ENCODE data around the gene GLI1.
"Not testable (repeated sequence)": the region's sequence is repeated elsewhere in the genome, so short reads cannot be mapped to it uniquely, and the experiment has no call there.

GLI1 gene

DNA sequence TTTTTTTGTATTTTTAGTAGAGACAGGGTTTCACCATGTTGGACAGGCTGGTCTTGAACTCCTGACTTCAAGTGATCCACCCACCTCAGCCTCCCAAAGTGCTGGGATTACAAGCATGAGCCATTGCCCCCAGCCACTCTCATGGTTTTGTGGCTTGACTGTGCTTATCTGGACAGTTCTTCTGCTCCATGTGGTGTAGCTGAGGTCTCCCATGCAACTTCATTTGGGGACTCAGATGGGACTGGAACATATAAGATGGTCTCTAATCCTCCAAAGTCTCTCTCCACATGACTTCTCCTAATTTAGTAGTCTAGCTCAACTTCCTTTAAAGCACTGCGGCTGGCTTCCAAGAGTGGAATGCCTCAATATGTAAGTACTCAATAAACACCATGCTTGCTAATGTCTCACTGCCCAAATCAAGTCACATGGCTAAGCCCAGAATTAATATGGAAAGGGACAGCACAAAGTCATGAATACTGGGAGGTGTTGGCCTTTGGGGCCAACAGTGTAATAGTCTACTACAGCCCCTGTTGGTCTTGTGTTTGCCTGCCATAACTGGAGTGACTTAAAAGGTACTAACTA lies 17.6 kb upstream of the GLI1 start:
- DNase-seq (ENCODE audit: low spot score) = no peak

DNA sequence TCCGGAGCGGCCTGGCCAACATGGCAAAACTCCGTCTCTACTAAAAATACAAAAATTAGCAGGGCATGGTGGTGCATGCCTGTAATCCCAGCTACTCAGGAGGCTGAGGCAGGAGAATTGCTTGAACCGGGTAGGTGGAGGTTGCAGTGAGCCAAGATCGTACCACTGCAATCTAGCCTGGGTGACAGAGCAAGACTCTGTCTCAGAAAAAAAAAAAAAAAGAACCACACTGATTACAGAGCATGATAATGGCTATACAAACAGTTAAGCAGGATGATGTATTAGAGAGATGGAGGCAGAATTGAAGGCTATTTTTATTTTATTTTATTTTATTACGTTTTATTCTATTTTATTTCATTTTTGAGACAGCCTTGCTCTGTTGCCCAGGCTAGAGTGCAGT lies 15.2 kb upstream of the GLI1 start:
- DNase-seq (ENCODE audit: low spot score) = not testable (repeated sequence)

DNA sequence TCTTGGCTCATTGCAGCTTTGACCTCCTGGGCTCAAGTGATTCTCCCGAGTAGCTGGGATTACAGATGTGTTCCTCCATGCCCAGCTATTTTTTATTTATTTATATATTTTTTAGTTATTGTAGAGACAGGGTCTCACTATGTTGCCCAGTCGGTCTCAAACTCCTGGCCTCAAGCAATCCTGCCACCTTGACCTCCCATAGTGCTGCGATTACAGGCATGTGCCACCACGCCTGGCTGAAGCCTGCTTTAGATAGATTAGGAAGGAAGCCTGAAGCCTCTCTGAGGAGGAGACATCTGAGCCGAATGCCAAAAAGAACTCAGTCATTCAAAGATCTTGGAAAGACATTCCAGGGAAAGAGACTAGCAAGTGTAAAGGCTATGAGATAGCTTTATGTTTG lies 14.8 kb upstream of the GLI1 start:
- DNase-seq (ENCODE audit: low spot score) = no peak

DNA sequence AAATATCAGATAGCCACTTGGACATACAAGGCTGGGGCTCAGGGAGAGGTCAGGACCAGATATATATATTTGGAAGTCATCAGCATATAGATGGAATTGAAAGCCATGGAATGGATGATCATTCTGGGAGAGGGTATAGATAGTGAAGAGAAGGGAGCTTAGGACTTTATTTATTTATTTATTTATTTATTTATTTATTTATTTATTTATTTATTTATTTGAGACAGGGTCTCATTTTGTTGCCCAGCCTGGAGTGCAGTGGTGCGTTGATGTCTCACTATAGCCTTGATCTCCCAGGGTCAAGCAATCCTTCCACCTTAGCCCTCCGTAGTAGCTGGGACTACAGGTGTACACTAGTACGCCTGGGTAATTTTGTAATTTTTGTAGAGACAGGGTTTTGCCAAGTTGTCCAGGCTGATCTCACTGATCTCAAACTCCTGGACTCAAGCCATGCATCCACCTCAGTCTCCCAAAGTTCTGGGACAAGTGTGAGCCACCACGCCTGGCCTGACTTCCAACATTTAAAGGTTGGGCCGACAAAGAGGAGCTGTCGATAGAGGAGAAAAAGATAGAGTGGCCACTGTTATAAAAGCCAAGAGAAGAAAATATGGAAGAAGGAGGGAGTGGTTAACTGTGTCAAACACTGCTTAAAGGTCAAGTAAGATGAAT lies 13.2 kb upstream of the GLI1 start:
- no peak for DNase-seq (ENCODE audit: low spot score)

DNA sequence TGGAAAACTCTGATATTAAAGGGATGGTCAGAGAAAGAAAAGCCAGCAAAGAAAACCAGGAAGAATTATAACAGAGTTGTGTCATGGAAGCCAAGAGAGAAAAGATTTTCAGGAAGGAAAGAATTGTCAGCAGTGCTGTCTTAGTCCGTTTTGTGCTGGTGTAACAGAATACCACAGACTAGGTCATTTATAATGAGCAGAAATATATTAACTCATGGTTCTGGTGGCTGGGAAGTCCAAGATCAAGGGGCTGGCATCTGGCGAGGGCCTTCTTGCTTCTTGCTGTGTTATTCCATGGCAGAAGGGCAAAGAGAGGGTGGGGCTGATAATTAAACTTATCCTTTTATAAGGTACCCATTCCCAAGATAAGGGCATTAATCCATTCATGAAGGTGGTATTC lies 10.9 kb upstream of the GLI1 start:
- DNase-seq (ENCODE audit: low spot score) = no peak

DNA sequence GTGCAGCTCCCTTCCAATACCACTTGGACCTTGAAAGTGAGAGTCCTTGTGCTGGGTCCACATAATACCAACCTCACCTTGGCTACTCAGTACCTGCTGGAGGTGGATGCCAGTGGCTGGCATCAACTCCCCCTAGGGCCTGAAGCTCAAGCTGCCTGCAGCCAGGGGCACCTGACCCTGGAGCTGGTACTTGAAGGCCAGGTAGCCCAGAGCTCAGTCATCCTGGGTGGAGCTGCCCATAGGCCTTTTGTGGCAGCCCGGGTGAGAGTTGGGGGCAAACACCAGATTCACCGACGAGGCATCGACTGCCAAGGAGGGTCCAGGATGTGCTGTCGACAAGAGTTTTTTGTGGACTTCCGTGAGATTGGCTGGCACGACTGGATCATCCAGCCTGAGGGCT lies 10.2 kb upstream of the GLI1 start:
- no peak for DNase-seq (ENCODE audit: low spot score)

DNA sequence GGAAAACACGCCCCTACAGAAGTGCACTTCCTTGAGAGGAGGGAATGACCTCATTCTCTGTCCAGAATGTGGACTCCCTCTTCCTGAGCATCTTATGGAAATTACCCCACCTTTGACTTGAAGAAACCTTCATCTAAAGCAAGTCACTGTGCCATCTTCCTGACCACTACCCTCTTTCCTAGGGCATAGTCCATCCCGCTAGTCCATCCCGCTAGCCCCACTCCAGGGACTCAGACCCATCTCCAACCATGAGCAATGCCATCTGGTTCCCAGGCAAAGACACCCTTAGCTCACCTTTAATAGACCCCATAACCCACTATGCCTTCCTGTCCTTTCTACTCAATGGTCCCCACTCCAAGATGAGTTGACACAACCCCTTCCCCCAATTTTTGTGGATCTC lies 9.5 kb upstream of the GLI1 start:
- no peak for DNase-seq (ENCODE audit: low spot score)

DNA sequence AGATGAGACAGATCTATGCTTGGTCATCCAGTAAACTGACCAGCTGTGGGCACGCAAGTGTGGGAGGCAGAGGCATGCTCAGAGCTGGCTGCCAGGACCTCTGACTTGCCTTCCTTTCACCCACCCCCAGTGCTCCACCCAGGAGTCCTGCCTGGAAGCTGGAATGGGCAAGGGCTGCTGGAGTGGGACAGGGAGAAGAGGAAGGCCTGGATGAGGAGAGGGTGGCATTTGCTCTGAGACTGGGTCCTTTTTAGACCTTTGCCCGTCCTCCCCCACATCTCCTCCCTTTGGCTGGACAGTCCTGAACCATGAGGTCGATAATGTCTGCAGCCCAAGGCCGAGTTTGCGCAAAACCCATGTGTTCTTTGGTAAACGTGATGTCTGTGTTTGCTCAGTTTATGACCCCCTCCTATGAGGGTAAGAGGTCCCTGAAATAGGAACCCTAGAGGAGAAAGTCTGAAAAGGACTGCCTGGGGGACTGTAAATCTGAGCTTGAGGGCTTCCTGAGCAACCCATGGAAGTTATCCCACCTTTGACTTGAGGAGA lies 8.3 kb upstream of the GLI1 start:
- no peak for DNase-seq (ENCODE audit: low spot score)

DNA sequence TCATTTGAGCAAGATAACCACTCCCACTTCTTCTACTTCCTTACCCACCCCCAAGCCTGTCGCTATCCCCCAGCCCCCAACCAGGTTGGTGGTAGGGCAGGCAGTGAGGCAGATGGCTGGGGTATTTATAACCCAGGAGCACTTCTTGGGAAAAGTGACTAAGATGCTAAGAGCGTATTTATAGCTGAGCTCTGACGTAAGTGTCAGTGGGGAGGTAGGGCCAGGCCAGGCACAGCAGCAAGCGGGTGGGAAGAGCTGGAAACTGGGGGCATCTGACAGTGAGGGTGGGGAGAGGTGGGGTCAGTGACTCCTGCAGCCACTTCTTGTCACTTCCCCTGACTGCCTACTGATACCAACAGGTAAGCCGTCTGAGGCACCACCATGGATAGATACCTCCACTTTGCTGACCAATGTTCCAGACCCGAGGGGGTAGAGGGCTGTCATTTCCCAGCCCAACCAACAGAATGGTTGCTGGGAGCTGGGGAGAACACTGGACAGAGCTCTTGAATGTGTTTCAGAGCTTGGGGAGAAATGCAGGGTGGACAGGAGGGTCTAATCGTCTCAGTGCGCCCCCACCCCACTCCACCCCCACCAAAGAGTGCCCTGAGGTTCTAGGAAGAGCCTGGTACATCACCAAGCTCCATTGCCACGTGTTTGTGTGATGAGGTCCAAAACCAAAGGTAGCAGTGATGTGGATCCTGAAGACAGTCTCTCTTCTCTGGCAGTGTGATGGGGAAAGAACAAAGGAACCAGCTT lies 7.2 kb upstream of the GLI1 start:
- peak; percentile 71 for DNase-seq (ENCODE audit: low spot score)

DNA sequence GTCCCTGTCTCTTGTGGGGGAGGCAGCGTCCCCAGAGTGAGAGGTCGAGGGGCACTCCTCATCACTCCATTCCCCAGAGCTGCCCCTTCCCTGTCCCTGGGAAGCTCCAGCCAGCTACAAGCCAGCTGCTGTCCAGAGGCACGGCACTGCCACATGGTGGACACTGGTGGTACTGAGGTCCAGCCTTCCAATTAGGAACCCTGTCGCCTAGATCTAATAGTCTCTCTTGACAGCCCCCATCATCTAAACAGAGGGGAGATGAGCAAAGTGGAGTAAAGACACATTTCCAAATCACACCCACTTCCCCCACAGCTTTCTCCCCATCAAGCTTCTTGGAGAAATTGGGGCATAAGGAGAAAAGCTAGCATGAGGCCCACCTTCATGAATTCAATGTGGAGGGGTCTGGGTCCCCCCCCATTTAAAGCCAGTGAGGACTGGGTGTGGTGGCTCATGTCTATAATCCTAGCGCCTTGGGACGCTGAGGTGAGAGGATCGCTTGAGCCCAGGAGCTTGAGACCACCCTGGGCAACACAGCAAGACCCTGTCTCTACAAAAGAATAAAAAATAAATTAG lies 6.6 kb upstream of the GLI1 start:
- DNase-seq (ENCODE audit: low spot score) = peak; percentile 72

DNA sequence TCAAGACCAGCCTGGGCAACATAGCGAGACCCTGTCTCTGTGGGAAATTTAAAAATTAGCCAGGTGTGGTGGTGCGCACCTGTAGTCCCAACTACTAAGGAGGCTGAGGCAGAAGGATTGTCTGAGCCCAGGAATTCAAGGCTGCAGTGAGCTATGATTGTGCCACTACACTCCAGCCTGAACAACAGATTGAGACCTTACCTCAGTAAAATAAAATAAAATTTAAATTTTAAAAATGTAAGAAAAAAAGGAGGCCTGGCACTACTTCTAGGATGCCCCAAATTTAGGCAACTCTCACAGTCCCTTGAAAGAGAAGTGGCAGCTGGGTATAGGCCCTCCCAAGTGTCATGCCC lies 5.4 kb upstream of the GLI1 start:
- no peak for DNase-seq (ENCODE audit: low spot score)

DNA sequence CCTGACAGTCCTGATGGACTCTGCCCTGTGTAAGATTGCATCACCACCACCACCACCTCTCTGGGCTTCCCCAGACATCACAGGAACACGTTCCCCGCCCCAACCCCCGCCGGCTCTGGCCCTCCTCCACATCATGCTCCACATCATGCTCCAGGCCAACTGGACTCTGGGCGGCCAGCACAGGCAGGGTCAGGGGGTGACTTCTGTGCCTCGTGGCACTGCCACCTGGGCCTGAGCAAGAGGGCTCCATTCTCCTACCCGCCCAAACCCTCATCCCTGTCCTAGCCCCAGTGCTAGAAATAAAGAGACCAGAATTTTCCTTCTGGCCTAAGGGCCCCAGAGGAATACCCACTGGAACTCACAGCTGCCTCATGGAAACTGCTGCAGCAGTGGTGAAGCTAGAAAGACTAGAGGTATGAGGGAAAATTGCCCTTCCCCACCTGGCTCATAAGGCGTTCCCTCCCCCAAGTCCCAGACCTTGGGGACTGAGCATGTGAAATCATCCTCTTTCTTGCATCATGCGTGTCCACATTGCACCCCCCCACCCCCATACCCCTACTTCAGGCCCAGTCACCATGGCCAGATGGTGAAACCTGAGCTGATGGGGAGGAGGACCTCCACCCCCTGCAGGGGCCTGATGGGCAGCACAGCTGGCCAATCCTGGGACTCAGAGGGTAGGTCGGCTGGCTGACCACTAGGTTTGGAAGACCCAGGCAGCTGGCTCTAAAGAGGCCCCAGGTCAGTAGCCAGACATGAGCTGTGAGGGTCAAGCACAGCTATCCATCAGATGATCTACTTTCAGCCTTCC lies 4.8 kb upstream of the GLI1 start, which contains the start of gene INHBE:
Gene INHBE (plus strand): TSS at position 742 of the 808 bp plus-strand sequence. CDS start 230 bp downstream, outside the sequence.
- peak; percentile 67 for DNase-seq (ENCODE audit: low spot score)

DNA sequence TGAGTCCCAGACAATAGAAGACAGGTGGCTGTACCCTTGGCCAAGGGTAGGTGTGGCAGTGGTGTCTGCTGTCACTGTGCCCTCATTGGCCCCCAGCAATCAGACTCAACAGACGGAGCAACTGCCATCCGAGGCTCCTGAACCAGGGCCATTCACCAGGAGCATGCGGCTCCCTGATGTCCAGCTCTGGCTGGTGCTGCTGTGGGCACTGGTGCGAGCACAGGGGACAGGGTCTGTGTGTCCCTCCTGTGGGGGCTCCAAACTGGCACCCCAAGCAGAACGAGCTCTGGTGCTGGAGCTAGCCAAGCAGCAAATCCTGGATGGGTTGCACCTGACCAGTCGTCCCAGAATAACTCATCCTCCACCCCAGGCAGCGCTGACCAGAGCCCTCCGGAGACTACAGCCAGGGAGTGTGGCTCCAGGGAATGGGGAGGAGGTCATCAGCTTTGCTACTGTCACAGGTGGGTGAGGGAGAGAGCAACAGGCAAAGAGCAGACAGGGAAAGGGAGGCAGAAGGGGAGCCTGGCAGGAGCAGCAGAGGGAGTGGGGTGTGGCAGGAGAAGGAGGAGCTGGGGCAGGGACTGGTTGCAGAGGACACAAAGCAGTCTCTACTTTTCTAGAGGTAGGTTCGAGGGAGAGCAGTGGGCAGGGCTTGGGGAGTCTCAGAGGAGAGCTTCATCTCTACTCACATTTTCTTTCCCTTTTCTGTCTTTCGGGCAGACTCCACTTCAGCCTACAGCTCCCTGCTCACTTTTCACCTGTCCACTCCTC lies 4.0 kb upstream of the GLI1 start:
- DNase-seq (ENCODE audit: low spot score) = no peak

DNA sequence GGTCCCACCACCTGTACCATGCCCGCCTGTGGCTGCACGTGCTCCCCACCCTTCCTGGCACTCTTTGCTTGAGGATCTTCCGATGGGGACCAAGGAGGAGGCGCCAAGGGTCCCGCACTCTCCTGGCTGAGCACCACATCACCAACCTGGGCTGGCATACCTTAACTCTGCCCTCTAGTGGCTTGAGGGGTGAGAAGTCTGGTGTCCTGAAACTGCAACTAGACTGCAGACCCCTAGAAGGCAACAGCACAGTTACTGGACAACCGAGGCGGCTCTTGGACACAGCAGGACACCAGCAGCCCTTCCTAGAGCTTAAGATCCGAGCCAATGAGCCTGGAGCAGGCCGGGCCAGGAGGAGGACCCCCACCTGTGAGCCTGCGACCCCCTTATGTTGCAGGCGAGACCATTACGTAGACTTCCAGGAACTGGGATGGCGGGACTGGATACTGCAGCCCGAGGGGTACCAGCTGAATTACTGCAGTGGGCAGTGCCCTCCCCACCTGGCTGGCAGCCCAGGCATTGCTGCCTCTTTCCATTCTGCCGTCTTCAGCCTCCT lies 3.4 kb upstream of the GLI1 start:
- peak; percentile 14 for DNase-seq (ENCODE audit: low spot score)

DNA sequence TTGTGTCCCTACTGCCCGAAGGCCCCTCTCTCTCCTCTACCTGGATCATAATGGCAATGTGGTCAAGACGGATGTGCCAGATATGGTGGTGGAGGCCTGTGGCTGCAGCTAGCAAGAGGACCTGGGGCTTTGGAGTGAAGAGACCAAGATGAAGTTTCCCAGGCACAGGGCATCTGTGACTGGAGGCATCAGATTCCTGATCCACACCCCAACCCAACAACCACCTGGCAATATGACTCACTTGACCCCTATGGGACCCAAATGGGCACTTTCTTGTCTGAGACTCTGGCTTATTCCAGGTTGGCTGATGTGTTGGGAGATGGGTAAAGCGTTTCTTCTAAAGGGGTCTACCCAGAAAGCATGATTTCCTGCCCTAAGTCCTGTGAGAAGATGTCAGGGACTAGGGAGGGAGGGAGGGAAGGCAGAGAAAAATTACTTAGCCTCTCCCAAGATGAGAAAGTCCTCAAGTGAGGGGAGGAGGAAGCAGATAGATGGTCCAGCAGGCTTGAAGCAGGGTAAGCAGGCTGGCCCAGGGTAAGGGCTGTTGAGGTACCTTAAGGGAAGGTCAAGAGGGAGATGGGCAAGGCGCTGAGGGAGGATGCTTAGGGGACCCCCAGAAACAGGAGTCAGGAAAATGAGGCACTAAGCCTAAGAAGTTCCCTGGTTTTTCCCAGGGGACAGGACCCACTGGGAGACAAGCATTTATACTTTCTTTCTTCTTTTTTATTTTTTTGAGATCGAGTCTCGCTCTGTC lies 2.7 kb upstream of the GLI1 start:
- DNase-seq (ENCODE audit: low spot score) = no peak

DNA sequence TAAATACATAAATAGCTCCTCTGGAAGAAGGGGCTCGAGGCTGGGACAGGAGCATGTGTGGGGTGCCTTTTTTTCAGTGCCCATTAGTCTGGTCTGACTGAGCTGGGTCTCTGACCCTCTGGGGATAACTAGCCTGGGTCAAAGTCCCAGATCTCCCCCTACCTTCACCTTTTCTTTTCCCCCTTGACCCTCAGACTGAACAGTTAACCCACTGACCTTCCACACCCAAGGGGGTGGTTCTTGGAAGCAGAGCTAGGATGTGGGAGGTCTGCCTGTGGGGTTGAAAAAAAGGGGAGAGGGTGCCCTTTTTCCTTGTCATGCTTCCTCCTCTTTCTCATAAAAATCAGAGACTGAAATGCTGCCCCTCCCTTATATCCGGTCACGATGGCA lies 925 bp upstream of the GLI1 start:
- no peak for DNase-seq (ENCODE audit: low spot score)

DNA sequence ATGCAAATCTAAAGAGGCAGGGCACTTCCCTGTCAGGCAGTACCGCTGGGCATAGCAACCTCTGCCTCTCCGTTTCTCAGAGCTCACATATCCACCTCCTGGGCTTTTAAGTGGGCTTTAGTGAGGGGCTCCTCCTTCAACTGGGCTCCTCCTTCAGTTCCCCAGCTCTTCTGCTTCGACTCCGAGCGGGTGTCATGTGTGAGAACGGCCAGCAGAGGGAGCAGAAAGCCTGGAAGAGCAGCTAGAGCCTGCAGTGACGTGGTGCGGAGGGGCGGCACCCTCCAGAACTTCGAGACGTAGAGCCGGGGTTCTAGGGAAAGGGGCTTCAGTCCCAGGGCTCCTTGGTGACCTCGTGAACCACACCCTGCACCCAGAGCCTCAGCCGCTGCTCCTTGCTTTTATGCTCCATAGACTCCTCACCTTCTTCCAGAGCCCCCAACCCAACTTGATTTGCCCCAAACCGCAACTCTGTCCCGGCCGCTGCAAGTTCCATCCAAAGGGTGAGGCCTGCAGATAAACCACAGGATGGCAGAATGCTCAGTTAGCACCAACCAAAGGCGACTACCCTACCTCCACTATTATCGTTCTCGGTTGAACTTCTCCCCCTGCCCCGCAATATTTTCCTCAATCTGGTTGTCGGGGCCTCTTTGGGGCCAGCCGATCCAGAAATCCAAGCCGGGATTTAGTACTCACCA lies 383 bp upstream of the GLI1 start:
- peak; percentile 88 for DNase-seq (ENCODE audit: low spot score)

DNA sequence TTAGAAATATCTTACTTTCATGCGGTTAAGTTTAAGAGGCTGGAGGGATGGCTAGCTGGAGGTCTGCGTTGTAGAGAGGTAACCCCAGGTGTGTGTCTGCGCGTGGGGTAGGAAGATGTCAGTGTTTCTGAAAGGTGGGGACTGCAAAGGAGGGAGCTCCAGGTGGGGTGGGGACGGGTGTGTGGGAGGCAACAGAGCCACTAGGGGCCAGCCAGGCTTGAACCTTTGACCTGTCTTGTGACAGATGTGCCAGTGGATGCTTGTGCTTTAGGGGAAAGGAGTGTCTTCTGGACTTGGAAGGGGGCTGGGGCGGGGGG lies 841 bp downstream of the GLI1 start:
- no peak for DNase-seq (ENCODE audit: low spot score)

DNA sequence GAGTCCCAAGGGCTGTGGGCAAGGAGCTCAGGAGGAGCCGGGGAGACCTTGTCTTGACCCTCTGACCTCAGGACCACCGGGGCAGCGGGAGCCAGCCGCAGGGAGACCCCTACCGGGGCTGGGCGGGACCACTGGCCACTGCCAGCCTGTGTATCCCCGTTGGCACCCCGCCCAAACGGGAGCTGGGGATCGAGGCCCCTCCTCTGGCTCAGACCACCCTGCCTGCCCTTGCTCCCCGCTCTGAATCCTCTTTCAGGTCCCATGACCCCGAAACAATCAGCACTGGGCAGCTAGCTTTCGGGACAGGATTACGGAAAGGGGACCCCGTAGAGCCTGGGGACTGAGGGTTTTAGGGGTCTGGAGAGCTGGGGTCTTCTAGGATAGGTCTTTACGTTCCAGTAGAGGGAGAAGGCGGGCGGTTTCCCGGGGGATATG lies 1.3 kb downstream of the GLI1 start:
- DNase-seq (ENCODE audit: low spot score) = peak; percentile 15
